Astrocyte (in vitro differentiated cells and primary cell): Measurements from ENCODE around the gene FBXL12. TPM values are rescaled to one million over a fixed set of nuclear protein-coding genes. Genes with fewer than 3 reads are reported as not detected.

Experiments
- DNase-seq: peaks from one replicate; pipeline ENCODE4 v3.0.0-alpha.2; 2010; ENCODE audit warnings: low read depth
- FAIRE-seq: peaks from 2 replicates; lab custom pipeline; 2011; peaks lifted over from hg19 to GRCh38; lab: Jason Lieb, UNC
- H2AFZ ChIP-seq: 2 replicates; pipeline ENCODE4 v1.6.0; 2012; ENCODE audit warnings: low read depth, low read length, inconsistent platforms
- H3K27ac ChIP-seq: 2 replicates; pipeline ENCODE4 v1.5.1; 2011; ENCODE audit warnings: low read depth, low read length, inconsistent platforms
- H3K27me3 ChIP-seq: 2 replicates; pipeline ENCODE4 v1.6.0; 2011; ENCODE audit warnings: low read length, inconsistent platforms; ENCODE audit not compliant: insufficient read depth
- H3K36me3 ChIP-seq: 2 replicates; pipeline ENCODE4 v1.5.1; 2011; ENCODE audit warnings: low read length, inconsistent platforms; ENCODE audit not compliant: insufficient read depth
- H3K4me1 ChIP-seq: 2 replicates; pipeline ENCODE4 v1.5.1; 2011; ENCODE audit warnings: low read length, inconsistent platforms; ENCODE audit not compliant: insufficient read depth
- H3K4me2 ChIP-seq: 2 replicates; pipeline ENCODE4 v1.6.0; 2012; ENCODE audit warnings: low read length, inconsistent platforms
- H3K4me3 ChIP-seq: 2 replicates; pipeline ENCODE4 v1.5.1; 2011; ENCODE audit warnings: low read depth, mild to moderate bottlenecking, low read length, inconsistent platforms; ENCODE audit not compliant: insufficient read depth
- H3K79me2 ChIP-seq: 2 replicates; pipeline ENCODE4 v1.6.0; 2012; ENCODE audit warnings: mild to moderate bottlenecking, low read length, inconsistent platforms; ENCODE audit not compliant: insufficient read depth
- H3K9ac ChIP-seq: 2 replicates; pipeline ENCODE4 v1.6.0; 2012; ENCODE audit warnings: mild to moderate bottlenecking, low read length, inconsistent platforms
- H3K9me3 ChIP-seq: 2 replicates; pipeline ENCODE4 v1.5.1; 2012; ENCODE audit warnings: low read depth, mild to moderate bottlenecking, low read length, inconsistent platforms; ENCODE audit not compliant: insufficient read depth
- H4K20me1 ChIP-seq: 2 replicates; pipeline ENCODE4 v1.6.0; 2012; ENCODE audit warnings: low read length, inconsistent platforms; ENCODE audit not compliant: insufficient read depth
- H3K27ac Mint-ChIP-seq: one replicate; pipeline ENCODE4 v1.8.0; 2021; ENCODE audit warnings: mild to moderate bottlenecking, mixed read lengths; ENCODE audit not compliant: unreplicated experiment
- H3K27me3 Mint-ChIP-seq: one replicate; pipeline ENCODE4 v1.8.0; 2021; ENCODE audit warnings: low read depth, mixed read lengths; ENCODE audit not compliant: unreplicated experiment
- H3K36me3 Mint-ChIP-seq: one replicate; pipeline ENCODE4 v1.8.0; 2021; ENCODE audit warnings: low read depth, mixed read lengths; ENCODE audit not compliant: unreplicated experiment
- H3K4me1 Mint-ChIP-seq: one replicate; pipeline ENCODE4 v1.8.0; 2021; ENCODE audit warnings: low read depth, mixed read lengths; ENCODE audit not compliant: unreplicated experiment
- H3K4me3 Mint-ChIP-seq: one replicate; pipeline ENCODE4 v1.8.0; 2021; ENCODE audit warnings: mild to moderate bottlenecking, moderate library complexity, mixed read lengths; ENCODE audit not compliant: unreplicated experiment
- H3K9me3 Mint-ChIP-seq: one replicate; pipeline ENCODE4 v1.8.0; 2021; ENCODE audit warnings: mild to moderate bottlenecking, mixed read lengths; ENCODE audit not compliant: unreplicated experiment
- CTCF ChIP-seq: IDR thresholded peaks from 2 replicates; pipeline ENCODE4 v1.5.1; 2011; ENCODE audit warnings: low read depth, mild to moderate bottlenecking, inconsistent platforms, low read length, moderate library complexity; ENCODE audit not compliant: insufficient read depth
- EZH2 ChIP-seq: IDR thresholded peaks from 2 replicates; pipeline ENCODE4 v1.6.1; 2012; ENCODE audit warnings: mild to moderate bottlenecking, low read length, inconsistent platforms; ENCODE audit not compliant: insufficient read depth
- total RNA-seq: library from RNA; stranded (reverse); gene quantifications from 2 replicates; pipeline ENCODE4 v1.2.1, GENCODE V29; 2021

Gene FBXL12
- total RNA-seq, 1 donor from 2014 or later = 54.2 TPM

- H3K27me3 Mint-ChIP-seq = no peaks in the 10 kb centered on the region
- H3K4me1 Mint-ChIP-seq = peaks cover 14% of the 10 kb centered on the region
- H3K36me3 Mint-ChIP-seq = peaks cover 6% of the 10 kb centered on the region
- H4K20me1 ChIP-seq = no peaks in the 10 kb centered on the region
- H3K27ac ChIP-seq = no peak overlapping the region
- H3K9me3 Mint-ChIP-seq = peaks cover 3% of the 10 kb centered on the region
- no peaks in the 10 kb centered on the region for H3K9me3 ChIP-seq
- H3K4me2 ChIP-seq = peak overlapping the region; percentile 97
- no peak for FAIRE-seq
- H3K4me3 ChIP-seq = peak overlapping the region; percentile 74
- peak overlapping the region; percentile 54 for H3K27ac Mint-ChIP-seq
- no peaks in the 10 kb centered on the region for H3K4me1 ChIP-seq
- H3K4me3 Mint-ChIP-seq = peak overlapping the region; percentile 83
- H3K9ac ChIP-seq = peak overlapping the region; percentile 84
- H3K79me2 ChIP-seq = no peaks in the 10 kb centered on the region
- H3K27me3 ChIP-seq = no peaks in the 10 kb centered on the region
- no peak for TF ChIP-seq EZH2
- TF ChIP-seq CTCF = no peak
- H3K36me3 ChIP-seq = no peaks in the 10 kb centered on the region
- peak overlapping the region; percentile 100 for H2AFZ ChIP-seq
- DNase-seq = peak; percentile 39
Measured at GRCh38 chr19:9793071-9793591, 25.7 kb downstream of the FBXL12 start.

- TF ChIP-seq CTCF = no peak
- TF ChIP-seq EZH2 = no peak
- Mint-ChIP-seq H3K27me3 (no peaks in the 10 kb centered on the region), H3K27ac (peak overlapping the region; percentile 66), H3K36me3 (peaks cover 7% of the 10 kb centered on the region), H3K4me1 (peaks cover 14% of the 10 kb centered on the region), H3K9me3 (peaks cover 3% of the 10 kb centered on the region), H3K4me3 (peak overlapping the region; percentile 83)
- DNase-seq (peak; percentile 82), FAIRE-seq (no peak)
- Histone ChIP-seq H3K27ac (peak overlapping the region; percentile 70), H3K4me1 (no peaks in the 10 kb centered on the region), H3K36me3 (no peaks in the 10 kb centered on the region), H3K79me2 (no peaks in the 10 kb centered on the region), H3K27me3 (no peaks in the 10 kb centered on the region), H3K4me3 (peak overlapping the region; percentile 74), H4K20me1 (no peaks in the 10 kb centered on the region), H3K9me3 (no peaks in the 10 kb centered on the region), H2AFZ (peak overlapping the region; percentile 100), H3K4me2 (peak overlapping the region; percentile 97), H3K9ac (peak overlapping the region; percentile 84)
Measured at GRCh38 chr19:9792206-9793070, 26.4 kb downstream of the FBXL12 start.
